GM12891 (cell line): ENCODE results near the gene CPNE2.

ENCODE experiments used
- PAX5 ChIP-seq: IDR thresholded peaks from 2 replicates; pipeline ENCODE4 v1.6.1; 2011; ENCODE audit warnings: low read length, moderate library complexity, mild to moderate bottlenecking; ENCODE audit not compliant: insufficient read depth, severe bottlenecking
- POLR2A ChIP-seq: IDR thresholded peaks from 2 replicates; pipeline ENCODE4 v1.6.1; 2011; ENCODE audit warnings: low read depth, low read length, control low read depth
- POLR2AphosphoS5 ChIP-seq: IDR thresholded peaks from 2 replicates; pipeline ENCODE4 v1.6.1; 2011; ENCODE audit warnings: low read depth, low read length, control low read depth
- SPI1 ChIP-seq: IDR thresholded peaks from 2 replicates; pipeline ENCODE4 v1.6.1; 2011; ENCODE audit warnings: low read depth, low read length, control low read depth
- TAF1 ChIP-seq: IDR thresholded peaks from 2 replicates; pipeline ENCODE4 v1.6.1; 2011; ENCODE audit warnings: low read depth, low read length, control low read depth

GRCh38 chr16:57153841-57154240, 61.5 kb downstream of the CPNE2 start:
- TF ChIP-seq POLR2A (no peak), TAF1 (no peak), POLR2AphosphoS5 (no peak), PAX5 (no peak), SPI1 (no peak)
